CMK (cell line): ENCODE measurements around the gene GSTP1.

ENCODE experiments used
- DNase-seq: peaks from one replicate; pipeline ENCODE4 v3.0.0-alpha.2; 2010; ENCODE audit warnings: low read depth

Gene GSTP1

DNA sequence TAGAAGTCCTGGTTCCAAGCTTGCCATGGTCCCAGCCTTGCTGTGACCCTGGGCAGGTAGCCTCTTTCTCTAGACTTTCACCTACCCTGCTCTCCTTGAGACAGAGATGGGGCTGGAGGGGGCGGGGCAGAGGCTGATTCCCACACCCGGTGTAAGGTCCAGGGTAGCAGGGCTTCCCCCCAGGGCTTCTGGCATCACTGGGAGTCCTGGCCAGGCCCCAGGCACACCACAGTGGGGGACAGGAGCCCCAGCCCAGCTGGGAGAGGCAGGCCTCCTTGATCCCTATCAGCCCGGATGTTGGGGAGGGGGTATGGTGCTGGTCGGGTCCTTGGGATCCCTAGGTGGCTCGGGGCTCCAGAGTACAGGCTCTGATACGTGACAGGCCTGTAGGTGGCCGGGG is 47.8 kb downstream of the GSTP1 start:
- no peak for DNase-seq

DNA sequence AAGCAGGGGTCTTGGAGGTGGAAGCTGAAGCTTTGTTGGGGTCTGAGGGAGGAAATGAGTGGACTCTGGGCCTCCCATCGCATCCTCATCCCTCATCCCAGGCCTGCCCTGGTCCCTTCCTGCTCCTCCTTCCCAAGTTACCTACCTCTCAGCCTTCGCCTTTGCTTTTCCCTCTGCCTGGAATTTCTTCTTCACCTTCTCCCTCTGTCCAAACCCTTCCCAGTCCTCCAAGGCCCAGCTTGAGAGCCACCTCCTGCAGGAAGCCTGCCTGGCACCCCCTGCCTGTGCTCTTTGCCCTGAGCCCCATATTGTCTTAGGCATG is 48.2 kb downstream of the GSTP1 start:
- no peak for DNase-seq

DNA sequence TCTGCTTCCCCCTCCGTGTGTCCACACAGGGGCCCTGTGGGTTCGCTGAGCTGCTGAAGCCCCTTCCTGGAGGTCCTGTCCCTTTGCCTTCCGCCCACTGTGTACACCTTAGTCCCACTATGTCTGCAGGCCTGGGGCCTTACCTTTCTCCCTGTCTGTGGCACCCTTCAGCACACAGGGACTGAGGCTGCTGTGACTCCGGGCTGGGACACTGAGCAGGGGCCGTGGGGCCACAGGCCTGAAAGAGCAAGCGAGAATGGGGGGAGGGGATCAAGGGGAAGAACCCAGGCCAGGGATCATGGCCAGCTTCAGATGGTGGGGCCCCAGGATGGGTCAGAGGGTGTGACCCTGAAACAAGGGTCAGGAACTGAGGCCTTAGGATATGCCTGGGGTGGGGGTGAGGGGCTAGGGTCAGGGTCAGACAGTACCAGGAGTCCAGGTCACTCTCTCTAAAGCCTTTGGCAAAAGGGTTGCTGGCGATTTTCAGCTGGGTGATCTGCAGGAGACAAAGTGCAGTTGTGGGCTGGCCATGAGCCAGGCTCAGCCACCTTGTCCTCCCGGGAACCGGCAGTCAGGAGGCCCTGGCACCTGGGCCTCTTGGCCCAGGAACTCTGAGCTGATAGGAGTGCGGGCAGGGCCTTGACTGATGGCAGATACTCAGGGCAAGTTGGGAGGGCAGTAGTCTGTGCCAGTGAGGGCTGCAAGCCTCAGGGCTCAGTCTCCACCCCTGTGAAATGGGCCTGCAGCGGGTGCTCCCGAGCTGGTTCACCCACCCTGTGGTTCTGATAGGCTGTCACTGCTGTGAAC is 48.8 kb downstream of the GSTP1 start:
- no peak for DNase-seq

DNA sequence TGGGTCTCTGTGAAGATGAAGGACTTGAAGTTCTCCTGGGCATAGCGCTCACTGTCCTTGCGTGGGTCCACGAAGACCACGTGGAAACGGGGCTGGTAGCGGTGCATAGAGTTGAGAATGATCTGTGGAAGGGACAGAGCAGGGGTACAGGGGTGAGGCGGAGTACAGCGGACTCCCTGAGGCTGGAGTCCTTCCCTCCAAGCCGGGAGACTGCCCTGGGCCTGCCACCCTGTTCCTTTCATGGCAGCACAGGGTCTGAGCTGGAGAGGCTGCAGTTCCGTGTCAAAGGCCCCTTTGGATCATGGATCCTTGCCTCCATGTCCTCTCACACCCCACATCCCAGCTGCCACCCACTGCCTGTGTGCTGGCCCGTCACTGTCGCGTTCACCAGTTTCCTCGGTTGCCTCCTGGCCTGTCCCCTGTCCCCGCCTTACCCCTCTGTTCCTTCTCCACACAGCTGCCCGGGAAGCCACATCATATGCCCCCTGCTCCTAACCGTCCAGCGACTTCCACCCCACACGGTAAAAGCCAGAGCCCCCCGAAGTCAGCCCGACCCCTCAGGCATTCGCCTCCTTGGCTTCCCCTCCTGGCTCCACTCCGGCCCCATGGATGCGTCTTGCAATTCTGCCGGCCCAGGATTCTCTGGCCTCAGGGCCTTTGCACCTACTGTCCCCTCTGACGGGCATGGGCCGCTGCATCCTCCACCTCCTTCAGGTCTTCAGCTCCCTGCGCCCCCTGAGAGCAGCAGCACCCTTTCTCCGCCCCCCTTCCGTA is 49.6 kb downstream of the GSTP1 start:
- DNase-seq = no peak

DNA sequence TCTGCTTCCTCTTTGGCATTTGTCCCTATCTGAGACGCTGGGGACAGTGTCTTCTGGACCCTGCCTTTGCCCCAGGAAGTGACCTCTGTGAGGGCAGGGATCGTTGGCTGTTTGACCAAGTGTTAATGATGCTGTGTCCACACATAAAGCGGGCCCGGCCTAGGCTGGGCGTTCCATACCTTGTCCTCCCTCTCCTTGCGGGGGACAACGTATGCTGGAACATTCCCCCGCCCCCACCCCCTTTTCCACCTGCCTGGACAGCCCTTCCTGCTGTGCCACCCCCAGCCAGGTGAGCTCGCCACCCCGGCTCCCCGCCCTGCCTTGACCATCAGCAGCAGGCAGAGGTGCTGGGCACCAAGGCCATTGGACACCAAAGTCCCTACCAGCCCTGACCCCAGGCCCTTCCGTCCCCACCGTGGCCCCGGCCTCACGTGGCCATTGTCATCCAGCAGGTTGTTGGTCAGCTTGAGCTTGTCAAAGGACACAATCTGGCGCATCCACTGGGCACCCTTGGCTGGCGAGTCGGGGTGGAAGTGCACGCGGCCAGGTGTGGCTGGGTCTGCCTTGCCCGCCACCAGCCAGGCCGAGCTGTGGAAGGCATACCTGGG is 50.2 kb downstream of the GSTP1 start:
- no peak for DNase-seq

DNA sequence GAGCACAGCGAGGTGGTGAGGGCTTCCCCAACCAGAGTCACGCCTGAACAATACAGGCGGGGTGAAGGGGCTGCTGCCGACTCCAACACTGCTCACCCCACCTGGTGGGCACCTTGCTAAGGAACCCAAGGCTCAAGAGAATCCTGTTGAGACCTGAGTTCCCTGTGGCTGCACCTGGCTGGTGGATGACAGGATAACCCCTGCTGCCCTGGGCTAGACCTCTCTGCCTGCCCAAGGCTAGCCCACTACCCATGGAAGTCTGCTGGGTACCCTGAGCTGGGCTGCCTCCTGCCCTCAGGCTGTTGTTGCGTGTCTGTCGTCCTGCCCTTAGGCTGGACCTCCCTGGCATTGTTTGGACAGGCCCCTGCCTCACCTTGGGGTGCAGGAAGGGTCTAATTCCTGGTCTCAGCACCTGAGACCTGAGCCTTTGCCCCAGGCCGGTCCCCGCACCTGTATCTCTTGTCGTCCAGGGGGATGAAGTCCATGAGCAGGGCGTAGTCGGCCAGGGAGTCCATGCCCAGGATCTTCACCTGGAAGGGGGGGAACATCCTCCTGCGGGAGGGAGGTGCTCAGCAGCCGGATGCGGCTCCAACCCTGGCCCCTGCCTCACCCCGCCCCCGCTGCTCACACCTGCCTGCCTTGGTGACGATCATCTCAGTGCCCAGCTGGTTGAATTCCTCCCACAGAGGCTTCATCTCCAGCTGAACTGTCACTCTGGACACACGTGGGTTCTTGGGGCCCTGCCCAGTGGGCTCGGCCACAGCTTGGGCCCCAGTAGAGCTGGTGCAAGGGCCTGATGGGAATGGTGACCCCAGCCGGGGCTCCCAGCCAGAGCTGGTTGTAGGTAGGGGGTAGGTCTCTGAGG is 51.0 kb downstream of the GSTP1 start:
- DNase-seq = no peak

DNA sequence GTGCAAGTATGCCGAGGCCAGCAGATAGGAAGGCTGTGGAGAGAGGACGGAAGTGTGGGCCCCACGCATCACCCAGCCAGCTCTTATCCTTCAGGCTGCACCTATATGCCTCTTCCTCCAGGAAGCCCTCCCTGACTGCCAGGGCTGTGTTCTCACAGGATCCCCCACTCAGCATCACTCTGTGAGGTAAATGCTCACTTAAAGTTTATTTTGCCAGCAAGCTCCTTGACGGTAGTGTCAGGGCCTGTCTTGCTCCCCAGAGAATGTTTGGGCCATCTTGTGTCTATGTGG is 51.6 kb downstream of the GSTP1 start:
- DNase-seq = no peak
